Measurements from ENCODE around the gene ATMIN.

Gene ATMIN, protein sequence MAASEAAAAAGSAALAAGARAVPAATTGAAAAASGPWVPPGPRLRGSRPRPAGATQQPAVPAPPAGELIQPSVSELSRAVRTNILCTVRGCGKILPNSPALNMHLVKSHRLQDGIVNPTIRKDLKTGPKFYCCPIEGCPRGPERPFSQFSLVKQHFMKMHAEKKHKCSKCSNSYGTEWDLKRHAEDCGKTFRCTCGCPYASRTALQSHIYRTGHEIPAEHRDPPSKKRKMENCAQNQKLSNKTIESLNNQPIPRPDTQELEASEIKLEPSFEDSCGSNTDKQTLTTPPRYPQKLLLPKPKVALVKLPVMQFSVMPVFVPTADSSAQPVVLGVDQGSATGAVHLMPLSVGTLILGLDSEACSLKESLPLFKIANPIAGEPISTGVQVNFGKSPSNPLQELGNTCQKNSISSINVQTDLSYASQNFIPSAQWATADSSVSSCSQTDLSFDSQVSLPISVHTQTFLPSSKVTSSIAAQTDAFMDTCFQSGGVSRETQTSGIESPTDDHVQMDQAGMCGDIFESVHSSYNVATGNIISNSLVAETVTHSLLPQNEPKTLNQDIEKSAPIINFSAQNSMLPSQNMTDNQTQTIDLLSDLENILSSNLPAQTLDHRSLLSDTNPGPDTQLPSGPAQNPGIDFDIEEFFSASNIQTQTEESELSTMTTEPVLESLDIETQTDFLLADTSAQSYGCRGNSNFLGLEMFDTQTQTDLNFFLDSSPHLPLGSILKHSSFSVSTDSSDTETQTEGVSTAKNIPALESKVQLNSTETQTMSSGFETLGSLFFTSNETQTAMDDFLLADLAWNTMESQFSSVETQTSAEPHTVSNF

DNA sequence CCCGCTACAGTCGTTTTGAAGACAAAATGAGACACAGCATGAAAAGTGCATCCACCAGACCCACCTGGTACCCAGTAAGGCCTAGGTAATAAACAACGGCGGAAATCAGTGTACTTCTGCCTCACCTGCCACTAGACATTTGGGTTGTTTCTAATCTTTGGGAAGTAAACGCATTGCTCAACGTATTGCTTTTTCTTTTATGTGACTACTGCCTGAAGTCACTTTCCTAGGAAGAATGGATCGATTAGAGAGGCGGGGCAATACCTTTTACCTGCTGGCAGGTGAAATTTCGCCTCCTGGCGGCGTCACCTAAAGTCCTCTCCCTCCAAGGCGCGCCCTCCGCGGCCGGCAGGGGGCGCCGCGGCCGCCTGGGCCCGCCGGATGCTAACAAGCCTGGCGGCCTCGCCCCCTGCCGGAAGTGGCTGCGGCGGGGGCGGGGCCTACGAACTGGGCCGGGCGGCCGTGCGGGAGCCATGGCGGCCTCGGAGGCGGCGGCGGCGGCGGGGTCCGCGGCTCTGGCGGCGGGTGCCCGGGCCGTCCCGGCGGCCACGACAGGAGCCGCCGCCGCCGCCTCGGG, at the start of gene ATMIN:
Gene ATMIN (plus strand): TSS at position 445 of the 577 bp plus-strand sequence. CDS start 29 bp downstream, at position 474.
- DNase-seq, result peak; percentile 56 to 60

DNA sequence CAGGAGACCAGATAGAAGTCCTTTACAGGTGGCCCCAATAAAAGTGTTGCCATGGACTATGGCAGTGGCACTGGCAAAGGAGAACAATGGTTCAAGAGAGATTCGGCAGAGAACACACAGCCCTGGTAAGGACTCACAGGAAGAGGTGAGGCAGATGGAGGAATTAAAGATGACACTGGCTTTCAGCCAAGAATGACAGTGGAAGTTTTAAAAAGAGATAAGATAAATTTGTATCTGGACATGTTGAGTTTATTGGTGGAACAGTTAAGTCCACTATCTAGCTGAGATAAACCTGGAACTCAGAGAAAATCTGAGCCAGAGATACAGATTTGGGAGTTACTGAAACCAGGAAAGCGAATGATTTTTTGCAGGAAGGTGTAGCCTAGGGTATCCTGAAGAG, 49.1 kb upstream of the ATMIN start:
- peak in 1 of 2 experiments; percentile 23 for DNase-seq

DNA sequence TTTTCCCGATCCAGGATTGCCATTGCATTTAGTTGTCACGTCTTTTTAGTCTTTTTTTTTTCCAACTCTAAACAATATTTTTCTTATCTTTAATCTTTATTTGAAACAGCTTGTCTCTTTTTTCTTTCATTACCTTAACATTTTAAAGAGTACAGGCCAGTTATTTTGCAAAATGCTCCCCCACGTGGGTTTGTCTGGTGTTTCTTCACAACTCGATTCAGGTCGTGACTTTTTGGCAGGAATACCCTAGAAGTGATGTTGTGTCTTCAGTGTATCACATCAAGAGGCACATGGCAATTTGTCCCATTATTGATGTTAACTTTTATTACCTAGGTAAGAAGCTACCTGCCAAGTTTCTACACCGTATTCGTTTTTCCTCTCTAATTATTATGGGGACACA, 46.9 kb upstream of the ATMIN start:
- no peak for DNase-seq

DNA sequence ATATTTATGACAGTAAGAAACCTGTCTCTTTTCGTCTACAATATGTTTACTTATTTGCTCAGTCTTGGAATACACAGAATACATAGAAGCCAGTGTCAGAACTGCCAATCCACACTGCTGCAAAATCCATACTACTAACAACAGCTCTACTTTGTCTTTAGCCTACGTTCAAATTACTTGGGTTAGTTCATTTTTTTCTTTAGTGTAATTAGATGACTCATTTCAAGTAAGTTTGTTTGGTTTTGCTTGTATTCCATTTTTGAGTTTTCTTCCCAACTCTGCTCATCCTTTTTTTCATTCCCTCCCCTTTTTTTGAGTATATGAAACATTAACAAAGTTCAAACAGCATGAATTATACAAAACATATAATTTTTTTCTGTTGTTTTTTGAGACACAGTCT, 45.8 kb upstream of the ATMIN start:
- no peak for DNase-seq

DNA sequence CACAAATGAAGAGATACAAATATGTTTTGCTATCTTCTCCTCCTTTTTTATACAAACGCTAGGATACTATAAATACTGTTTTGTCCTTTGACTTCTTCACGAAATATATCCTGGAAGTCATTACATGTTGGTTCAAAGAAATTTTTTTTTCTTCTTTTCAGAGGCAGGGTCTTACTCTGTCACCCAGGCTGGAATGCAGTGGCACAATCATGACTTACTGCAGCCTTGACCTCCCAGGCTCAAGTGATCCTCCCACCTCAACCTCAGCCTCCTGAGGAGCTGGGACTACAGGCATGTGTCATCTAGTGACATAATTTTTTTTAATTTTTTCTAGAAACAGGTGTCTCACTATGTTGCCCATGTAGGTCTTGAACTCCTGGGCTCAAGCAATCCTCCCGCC, 45.1 kb upstream of the ATMIN start:
- no peak for DNase-seq

DNA sequence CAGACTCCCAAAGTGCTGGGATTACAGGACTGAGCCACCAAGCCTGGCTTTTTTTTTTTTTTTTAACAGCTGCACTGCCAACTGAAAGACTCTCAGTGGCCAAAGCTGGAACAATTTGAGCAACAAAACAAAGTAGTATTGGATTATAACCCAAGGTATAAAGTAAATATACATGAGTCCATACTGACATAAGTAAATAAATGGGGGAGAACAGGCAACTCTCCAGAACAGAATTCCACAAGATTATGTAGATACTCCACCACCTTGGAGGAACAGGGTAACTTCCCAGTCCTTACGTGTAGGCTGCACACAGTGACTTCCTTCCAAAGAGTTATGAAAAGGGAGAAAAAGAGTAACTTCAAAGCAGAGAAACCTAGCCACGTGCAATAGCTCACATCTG, 44.7 kb upstream of the ATMIN start:
- DNase-seq, result no peak

DNA sequence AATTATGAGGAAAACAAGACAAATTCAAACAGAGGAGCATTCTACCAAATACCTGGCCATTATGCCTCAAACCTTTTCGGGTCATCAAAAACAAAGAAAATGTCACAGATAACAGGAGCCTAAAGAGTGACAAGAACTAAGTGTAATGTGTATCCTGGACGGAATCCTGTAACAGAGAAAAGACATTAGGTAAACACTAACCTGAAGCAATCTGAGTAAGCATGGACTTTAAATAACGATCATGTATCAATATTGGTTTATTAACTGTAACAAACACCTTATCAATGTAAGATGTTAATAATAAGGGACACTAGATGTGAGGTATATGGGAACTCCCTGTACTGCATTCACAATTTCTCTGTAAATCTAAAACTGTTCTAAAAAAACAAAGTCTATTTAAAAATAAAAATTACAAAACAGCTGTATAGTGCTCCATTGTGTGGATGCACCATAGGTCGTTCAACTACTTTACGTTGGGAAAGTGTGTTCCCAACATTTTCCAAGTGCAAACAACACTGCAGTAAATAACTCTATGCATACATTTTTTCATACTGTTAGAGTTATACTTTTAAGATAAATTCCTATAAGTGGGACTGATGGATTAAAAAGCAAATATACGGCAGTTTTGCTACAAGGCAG, 43.7 kb upstream of the ATMIN start:
- no peak for DNase-seq

DNA sequence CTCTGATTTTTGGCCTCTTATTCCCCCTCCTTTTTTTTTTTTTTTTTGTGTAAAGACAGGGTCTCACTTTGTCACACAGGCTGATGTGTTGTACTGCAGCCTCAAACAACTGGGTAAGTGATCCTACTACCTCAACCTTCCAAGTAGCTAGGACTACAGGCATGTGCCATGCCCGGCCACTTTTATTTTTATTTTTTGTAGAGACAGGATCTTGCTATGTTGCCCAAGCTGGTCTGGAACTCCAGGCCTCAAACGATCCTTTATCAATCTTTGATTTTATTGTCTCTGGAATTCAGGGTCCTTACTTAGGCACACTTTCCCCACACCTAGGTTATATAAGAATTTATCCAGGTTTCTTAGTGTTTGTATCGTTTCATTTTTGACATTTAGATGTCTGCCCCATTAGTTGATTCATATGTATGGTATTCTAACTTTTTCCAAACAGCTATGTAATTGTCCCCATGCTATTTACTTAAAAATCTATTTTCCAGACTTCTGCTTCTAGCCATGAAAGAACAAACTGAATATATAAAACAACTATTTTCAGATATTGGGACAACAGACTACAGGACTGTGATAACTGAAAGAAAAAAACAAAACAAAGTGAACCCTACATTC, 42.9 kb upstream of the ATMIN start:
- no peak for DNase-seq

DNA sequence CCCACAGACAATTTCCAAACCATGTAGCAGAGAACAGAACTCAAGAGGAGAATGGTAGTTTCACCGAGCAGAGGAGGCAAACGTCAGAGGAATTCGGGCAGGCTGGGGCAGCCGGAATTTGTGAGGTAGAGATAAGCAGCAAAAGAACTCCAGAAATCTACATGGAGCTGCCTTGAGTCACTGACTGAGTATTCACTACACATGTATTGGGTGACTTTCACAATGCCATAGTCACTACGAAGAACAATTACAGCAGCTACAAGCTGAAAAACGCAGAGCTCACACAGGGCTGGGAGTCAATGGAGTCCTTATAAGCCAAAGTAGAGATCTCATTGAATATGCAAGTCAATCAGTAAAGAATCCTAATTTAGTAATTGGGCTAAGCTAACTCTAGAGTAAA, 42.3 kb upstream of the ATMIN start:
- no peak for DNase-seq

DNA sequence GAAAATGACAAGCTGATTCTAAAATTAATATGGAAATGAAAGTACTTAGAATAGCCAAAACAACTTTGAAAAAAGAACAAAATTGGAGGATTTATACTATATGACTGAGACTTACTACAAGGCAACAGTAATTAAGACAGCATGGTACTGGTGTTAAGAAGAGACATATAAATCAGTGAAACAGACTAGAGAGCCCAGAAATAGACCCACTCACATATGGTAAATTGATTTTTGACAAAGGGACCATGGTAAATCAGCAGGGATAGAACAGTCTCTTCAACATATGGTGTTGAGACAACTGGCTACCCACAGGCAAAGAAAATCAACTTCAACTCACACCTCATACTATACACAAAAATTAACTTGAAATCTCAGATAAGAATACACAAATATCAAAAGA, 41.8 kb upstream of the ATMIN start:
- no peak for DNase-seq

DNA sequence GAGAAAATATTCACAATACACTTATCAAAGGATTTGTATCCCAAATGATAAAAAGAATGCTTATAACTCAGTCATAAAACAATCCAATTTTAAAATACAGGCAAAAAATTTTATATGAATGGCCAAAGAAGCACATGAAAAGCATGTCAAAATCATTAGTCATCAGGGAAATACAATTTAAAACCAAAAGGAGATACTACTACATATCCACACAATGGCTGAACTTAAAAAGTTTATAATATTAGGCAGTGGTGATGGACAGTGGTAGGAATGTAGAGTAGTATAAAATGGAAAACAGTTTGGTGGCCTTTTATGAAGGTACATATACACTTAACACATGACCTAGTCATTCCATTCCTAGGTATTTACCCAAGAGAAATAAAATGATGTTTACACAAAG, 41.2 kb upstream of the ATMIN start:
- no peak for DNase-seq

DNA sequence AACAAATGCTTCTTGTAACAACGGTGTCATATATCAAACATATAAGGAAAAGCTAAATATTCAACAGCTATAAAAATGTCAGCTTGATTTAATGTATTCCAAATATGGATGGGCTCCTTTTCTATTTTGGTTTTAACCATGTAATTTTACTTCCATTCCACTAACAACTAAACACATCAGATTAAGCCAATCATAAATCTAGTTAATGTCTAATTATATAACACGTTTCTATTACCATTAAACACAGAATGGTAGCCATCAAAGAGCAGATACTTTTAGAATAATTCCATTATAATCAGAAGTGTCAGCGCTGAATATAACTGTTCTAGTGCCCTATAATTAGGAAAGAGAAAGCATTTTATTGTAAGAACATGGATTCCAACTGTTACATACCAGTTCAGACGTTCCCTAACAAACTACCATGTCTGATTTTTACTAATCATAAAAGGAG, 38.9 kb upstream of the ATMIN start:
- no peak for DNase-seq

DNA sequence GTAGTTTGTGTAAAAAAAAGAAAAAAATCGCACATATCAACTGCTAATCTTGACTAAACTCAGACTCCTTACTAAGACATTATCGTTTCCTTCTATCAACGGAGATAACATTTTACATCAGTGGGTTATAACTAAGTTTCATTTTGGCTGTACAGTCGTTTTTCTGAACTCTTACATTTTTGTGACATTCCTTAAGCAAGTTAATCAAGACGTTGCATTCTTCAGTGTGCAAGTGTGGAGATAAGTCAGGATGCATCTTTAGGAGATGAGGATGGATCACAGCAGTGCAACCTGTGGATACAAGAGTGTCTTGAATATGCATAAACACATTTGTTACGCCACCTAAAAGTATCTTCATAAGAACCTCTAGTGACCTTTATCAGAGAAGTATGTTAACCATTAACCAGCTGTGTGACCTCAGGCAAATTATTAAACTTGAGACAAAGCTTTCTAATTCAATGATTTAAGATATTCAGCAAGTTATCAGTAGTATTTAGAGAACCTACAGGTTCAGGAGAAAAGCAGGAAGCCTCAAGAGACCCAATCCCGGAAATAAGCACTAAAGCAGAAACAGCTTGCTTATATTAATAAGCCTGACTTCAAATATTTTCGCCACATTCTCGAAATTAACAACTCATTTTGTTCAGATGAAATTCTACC, 38.4 kb upstream of the ATMIN start:
- DNase-seq, result no peak

DNA sequence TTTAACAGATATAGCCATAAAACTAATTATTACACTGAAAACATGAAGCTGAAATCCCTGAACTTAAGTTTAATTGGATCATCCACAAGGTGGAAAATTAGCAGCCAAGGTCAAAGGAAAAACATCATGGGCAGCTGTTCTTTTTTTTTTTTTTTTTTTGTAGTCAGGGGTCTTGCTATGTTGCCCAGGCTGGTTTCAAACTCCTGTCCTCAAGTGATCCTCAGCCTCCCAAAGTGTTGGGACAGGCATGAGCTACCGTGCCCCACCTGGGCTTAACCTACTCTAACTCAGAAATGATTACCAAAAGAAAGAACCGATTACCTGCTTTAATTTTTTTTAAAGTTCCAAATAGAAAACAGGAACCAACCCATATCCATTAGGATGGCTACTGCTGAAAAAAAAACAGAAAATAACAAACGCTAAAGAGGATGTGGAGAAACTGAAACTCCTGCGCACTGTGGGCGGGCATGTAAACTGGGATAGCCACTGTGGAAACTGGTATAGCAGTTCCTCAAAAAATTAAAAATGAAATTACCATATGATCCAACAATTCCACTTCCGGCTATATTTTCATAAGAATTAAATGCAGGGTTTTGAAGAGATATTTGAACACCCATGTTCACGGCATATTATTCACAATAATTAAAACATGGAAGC, 37.5 kb upstream of the ATMIN start:
- DNase-seq, result no peak

DNA sequence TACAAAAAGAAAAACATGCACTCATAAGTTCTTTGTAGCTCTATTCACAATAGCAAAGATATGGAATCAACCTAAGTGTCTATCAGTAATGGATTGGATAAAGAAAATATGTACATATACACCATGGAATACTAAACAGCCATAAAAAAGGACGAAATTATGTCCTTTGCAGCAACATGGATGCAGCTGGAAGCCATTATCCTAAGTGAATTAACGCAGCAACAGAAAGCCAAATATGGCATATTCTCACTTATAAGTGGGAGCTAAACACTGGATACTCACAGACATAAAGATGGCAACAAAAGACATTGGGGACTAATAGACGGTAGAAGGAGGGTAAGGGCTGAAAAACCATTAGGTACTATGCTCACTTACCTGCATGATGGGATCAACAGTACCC, 34.8 kb upstream of the ATMIN start:
- no peak for DNase-seq

DNA sequence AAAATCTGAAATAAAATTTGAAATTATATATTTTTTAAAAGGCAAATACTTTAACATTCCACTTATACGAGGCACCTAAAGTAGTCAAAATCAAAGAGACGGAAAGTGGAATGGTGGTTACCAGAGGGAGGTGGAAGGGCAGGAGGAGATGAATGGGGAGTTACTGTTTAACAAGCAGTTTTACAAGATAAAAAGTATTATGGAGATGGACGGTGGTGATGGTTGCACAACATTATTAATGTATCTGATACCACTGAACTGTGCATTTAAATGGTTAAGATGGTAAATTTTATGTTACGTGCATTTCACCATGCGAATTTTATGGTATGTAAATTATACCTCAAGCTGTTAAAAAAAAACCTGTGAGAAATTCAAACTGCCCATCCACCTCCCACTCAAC, 34.3 kb upstream of the ATMIN start:
- DNase-seq, result no peak

DNA sequence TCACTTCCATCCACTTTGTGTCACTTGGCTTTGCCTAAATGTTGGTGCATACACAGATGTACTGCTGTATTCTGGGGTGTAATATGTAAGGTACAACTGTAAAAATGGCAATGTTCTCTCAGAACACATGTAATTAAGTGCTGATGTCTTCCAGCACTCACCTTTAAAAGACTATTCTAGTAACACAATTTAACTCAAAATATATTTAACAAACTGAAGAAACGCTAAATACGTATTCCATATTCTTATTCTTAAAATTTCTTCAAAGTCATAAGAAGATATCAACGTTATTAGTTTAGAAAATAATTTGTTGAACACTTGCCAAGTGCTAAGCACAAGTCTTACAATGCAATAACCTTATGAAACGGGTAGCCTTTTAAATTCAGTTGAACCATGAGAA, 32.6 kb upstream of the ATMIN start:
- DNase-seq, result no peak

DNA sequence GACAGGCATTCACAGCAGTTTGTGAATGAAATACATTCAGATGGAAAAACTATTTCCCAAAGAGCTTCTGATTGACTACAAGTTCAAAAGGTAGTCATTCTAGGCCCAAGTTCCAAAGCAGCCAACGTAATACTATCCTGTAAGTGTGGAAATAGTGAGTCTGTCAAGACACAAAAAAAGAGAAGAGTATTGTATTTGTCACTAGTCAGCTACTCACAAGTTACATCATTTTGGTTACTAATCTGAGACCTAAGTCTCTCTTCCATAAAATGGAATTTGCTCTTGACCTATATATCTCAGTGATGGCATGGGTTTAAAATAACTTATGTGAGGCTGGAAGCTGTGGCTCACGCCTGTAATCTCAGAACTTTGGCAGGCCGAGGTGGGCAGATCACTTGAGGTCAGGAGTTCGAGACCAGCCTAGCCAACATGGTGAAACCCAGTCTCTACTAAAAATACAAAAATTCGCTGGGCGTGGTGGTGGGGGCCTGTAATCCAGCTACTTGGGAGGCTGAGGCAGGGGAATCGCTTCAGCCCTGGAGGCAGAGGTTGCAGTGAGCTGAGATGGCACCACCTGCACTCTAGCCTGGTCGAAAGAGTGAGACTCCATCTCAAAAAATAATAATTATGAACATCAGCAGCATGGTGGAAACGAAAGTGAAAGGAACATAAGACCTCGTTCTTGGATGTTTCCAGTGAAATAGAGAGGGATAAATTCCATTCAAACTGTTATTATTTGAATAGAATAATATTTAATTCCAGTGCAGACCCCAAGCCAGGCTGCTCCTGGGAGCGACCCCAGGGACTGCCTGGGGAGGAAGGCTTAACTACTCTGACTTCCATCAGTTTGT, 31.8 kb upstream of the ATMIN start:
- DNase-seq, result no peak

DNA sequence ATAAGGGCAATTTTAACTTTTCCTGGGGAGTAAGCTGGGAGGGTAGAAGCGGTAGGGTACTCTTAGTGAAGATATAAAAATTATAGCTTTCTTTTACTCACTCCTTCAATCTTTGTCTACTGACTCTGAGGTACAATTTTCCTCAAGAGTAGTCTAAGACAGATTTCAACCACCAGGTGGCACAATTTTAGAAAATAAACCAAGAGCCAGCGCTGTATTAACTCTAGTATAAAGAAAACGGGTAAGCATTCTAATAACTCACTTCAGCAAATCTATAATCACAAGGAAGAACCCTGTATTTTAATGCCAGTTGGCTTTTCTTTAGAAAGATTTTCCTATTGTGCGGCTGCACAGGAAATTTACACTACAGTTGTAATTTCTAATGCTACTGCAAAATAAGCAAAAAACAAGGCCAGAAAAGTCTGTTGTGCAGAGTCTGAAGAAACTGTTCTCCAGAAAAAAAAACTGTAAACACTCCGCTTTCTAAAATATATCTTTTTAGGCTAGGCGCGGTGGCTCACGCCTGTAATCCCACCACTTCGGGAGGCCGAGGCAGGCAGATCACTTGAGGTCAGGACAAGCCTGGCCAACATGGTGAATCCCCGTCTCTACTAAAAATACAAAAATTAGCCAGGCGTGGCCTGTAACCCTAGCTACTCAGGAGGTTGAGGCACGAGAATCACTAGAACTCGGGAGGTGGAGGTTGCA, 30.8 kb upstream of the ATMIN start:
- peak; percentile 76 to 85 for DNase-seq

DNA sequence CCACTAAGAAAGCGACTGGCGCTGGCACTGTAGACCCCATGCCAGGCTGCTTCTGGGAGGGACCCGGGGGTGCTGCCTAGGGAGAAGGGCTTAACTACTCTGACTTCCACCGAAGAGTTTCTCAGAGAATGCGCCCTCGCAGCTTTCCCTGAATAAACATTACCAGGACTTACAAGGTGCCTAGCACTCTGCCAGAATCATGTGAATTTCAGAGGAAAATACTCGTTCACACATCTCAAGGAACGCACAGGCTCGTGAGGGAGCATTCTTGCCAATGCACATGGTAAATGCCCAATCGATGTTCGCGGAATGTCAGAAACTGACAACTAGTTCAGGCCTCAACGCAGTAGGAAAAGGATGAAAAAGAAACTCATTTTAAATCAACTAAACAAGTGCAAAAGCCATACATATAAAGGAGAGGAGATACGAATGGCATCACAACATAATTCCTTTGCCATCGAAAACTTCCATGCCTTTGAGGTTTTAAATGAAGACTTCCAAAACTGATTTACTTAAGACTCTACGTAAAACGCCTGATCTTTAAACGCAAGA, 30.0 kb upstream of the ATMIN start:
- DNase-seq, result peak; percentile 18 to 39
